PC-9 (cell line): ENCODE measurements around the gene SPTSSA. TPM values are rescaled to one million over a fixed set of nuclear protein-coding genes. Genes with fewer than 3 reads are reported as not detected.

Experiments
- BruUV-seq: library from RNA; stranded (reverse); fragments of 400-500 nt; replicated peaks from 2 replicates; lab custom pipeline; 2021; lab: Mats Ljungman, UMichigan
- CTCF ChIA-PET: fragments of 300-600 bp; sonication (Branson Sonifier 250); formaldehyde crosslinking; loops from one replicate; lab custom pipeline; 2022; ENCODE audit warnings: antibody characterized with exemption; lab: Charles Lee
- POLR2A ChIA-PET: fragments of 300-600 bp; sonication (Branson Sonifier 250); formaldehyde crosslinking; loops from one replicate; lab custom pipeline; 2022; ENCODE audit warnings: antibody characterized with exemption; ENCODE audit not compliant: unreplicated experiment; lab: Charles Lee
- DNase-seq, 2 experiments: peaks; one replicate each; pipeline versions ENCODE4 v3.0.0 to v3.0.0-alpha.2; 2015 to 2022; ENCODE audit warnings: mixed read lengths in 1 of 2
- H2AFZ ChIP-seq: fragments of 200-600 bp; sonication (generic); 2 replicates; pipeline ENCODE4 v1.8.1; 2017; ENCODE audit warnings: antibody characterized with exemption
- H3F3A ChIP-seq: fragments of 200-600 bp; sonication (generic); 2 replicates; pipeline ENCODE4 v1.8.1; 2017; ENCODE audit warnings: antibody characterized with exemption, mild to moderate bottlenecking, low read depth; ENCODE audit not compliant: insufficient read depth
- H3K27ac ChIP-seq: fragments of 200-600 bp; sonication (generic); 2 replicates; pipeline ENCODE4 v1.6.1; 2016; ENCODE audit warnings: mixed run types
- H3K27me3 ChIP-seq: fragments of 200-600 bp; sonication (generic); 2 replicates; pipeline ENCODE4 v1.6.1; 2016; ENCODE audit warnings: low read depth, mixed run types; ENCODE audit not compliant: insufficient read depth
- H3K36me3 ChIP-seq: fragments of 200-600 bp; sonication (generic); 2 replicates; pipeline ENCODE4 v1.6.1; 2016; ENCODE audit warnings: low read depth, mixed run types
- H3K4me1 ChIP-seq: fragments of 200-600 bp; sonication (generic); replicated peaks from 2 replicates; pipeline ENCODE4 v1.6.1; 2016; ENCODE audit warnings: mixed run types; ENCODE audit not compliant: insufficient read depth
- H3K4me2 ChIP-seq: fragments of 200-600 bp; sonication (generic); 2 replicates; pipeline ENCODE4 v1.6.1; 2017; ENCODE audit warnings: mixed run types
- H3K4me3 ChIP-seq: fragments of 200-600 bp; sonication (generic); 2 replicates; pipeline ENCODE4 v1.6.1; 2016; ENCODE audit warnings: mixed run types
- H3K79me2 ChIP-seq: fragments of 200-600 bp; sonication (generic); 2 replicates; pipeline ENCODE4 v1.6.1; 2017; ENCODE audit warnings: low read depth, mixed run types
- H3K9me2 ChIP-seq: fragments of 200-600 bp; sonication (generic); 2 replicates; pipeline ENCODE4 v1.8.1; 2017; ENCODE audit warnings: mild to moderate bottlenecking; ENCODE audit not compliant: insufficient read depth
- H3K9me3 ChIP-seq: fragments of 200-600 bp; sonication (generic); 2 replicates; pipeline ENCODE4 v1.8.1; 2016; ENCODE audit warnings: low read depth; ENCODE audit not compliant: insufficient read depth
- H4K20me1 ChIP-seq: fragments of 200-600 bp; sonication (generic); 2 replicates; pipeline ENCODE4 v1.8.1; 2017; ENCODE audit not compliant: insufficient read depth
- EZH2 ChIP-seq: fragments of 200-600 bp; sonication (generic); IDR thresholded peaks from 2 replicates; pipeline ENCODE4 v1.8.0; 2017; ENCODE audit warnings: antibody characterized with exemption, low read depth
- intact Hi-C: fragments of 100-400 bp; cut with micrococcal nuclease; formaldehyde crosslinking; loops from one replicate; pipeline ENCODE4 v1.10.0; 2022; ENCODE audit not compliant: unreplicated experiment
- total RNA-seq: library from RNA; stranded (reverse); gene quantifications from 2 replicates; pipeline ENCODE4 v1.2.3, GENCODE V29; 2021
- TF ChIP-seq, protein P1 (sequence below): fragments of 200-600 bp; sonication (generic); conservative IDR thresholded peaks from 2 replicates; pipeline ENCODE4 v1.6.1; 2017; ENCODE audit warnings: mixed run types, antibody characterized with exemption, mild to moderate bottlenecking, moderate library complexity

SPTSSA gene
- total RNA-seq, 1 experiment from 2014 or later = 21.6 TPM

DNA sequence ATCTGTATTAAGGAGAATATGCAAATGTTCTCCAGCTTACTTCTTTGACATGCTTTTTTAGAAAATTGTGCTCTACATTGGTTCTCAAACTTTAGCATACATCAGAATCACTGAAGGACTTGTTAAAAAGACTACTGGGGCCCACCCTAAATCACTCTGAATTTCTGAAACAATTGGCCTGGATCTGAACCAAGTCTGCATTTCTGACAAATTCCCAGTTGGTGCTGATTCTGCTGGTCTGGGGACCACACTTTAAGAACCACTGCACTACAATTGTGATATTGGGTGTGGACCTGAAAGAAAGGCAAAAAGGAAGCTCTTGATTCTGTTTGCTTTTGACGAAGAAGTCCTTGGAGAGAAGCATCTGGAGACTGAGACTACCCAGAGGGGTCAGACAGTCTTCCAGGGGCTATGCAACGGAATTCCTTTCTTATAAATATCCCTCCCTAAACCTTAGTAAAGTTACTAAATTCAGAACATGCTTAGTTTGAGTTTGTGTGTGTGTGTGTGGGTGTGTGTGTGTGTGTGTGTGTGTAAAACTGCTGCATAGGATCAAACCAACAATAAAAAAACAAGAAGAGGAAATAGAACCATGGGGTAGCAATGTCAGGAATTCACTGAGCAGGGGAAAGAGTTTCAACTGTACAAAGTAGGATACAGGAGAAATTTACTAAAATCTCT lies 40.6 kb upstream of the SPTSSA start:
- Histone ChIP-seq H3K27ac (no peak overlapping the region), H2AFZ (no peak overlapping the region), H3K9me2 (no peaks in the 10 kb centered on the region), H3K4me3 (no peak overlapping the region), H4K20me1 (no peaks in the 10 kb centered on the region), H3F3A (peaks cover 5% of the 10 kb centered on the region; the same call in 1 of the 2 replicates), H3K4me2 (no peak overlapping the region), H3K4me1 (peaks cover 10% of the 10 kb centered on the region), H3K27me3 (no peaks in the 10 kb centered on the region), H3K36me3 (no peaks in the 10 kb centered on the region), H3K79me2 (no peaks in the 10 kb centered on the region), H3K9me3 (no peaks in the 10 kb centered on the region)
- BruUV-seq = no TSS peak
- no peak for DNase-seq
- intact Hi-C loops = no loop called here
- TF ChIP-seq, protein P1, sequence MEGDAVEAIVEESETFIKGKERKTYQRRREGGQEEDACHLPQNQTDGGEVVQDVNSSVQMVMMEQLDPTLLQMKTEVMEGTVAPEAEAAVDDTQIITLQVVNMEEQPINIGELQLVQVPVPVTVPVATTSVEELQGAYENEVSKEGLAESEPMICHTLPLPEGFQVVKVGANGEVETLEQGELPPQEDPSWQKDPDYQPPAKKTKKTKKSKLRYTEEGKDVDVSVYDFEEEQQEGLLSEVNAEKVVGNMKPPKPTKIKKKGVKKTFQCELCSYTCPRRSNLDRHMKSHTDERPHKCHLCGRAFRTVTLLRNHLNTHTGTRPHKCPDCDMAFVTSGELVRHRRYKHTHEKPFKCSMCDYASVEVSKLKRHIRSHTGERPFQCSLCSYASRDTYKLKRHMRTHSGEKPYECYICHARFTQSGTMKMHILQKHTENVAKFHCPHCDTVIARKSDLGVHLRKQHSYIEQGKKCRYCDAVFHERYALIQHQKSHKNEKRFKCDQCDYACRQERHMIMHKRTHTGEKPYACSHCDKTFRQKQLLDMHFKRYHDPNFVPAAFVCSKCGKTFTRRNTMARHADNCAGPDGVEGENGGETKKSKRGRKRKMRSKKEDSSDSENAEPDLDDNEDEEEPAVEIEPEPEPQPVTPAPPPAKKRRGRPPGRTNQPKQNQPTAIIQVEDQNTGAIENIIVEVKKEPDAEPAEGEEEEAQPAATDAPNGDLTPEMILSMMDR = no peak
- TF ChIP-seq EZH2 = no peak
- CTCF ChIA-PET = no interaction called here
- POLR2A ChIA-PET = interaction anchor here (0.7 kb wide), 1 partner anchor 36 kb away, joined by 3 read pairs; no protein-coding TSS in a partner anchor

DNA sequence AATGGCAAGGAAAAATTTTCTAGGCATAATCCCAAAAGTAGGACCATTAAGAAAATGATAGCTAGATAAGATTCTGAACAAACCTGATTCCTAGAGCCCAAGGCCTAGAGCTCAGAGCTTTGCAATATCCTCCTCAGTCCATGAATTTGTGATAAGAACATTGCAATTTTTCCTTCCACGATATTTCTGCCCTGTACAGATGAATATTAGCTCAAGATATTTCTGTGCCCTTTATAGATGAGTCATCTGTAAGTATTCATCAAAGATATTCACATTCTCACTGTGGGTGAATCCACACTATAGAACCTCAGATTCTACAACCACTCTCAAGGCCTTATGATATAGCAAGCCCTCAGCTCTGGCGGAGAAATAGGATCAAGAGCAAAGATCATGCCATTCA lies 40.0 kb upstream of the SPTSSA start:
- POLR2A ChIA-PET = no interaction called here
- TF ChIP-seq EZH2 = no peak
- TF ChIP-seq, protein P1 = no peak

DNA sequence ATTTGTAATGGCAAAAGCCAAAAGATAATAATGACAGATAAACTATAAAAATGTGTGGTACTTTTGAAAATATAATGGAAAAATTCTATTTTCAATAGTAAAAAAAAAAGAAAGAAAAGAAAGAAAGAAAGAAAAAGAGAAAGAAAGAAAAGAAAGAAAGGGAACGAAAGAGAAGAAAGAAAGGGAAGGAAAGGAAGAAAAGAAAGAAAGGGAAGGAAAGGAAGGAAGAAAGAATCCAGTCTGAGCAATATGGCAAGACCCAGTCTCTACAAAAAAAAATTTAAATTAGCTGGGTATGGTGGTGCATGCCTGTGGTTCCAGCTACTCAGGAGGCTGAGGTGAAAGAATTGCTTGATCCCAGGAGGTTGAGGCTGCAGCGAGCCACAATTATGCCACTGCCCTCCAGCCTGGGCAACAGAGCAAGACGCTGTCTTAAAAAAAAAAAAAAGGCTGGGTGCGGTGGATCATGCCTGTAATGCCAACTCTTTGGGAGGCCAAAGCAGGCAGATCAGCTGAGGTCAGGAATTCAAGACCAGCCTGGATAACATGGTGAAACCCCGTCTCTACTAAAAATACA lies 39.1 kb upstream of the SPTSSA start:
- no TSS peak for BruUV-seq
- Histone ChIP-seq H3K9me3 (no peaks in the 10 kb centered on the region), H3K4me3 (no peak overlapping the region), H3F3A (peaks cover 18% of the 10 kb centered on the region), H3K79me2 (no peaks in the 10 kb centered on the region), H3K27ac (no peak overlapping the region), H2AFZ (no peak overlapping the region), H3K4me2 (no peak overlapping the region), H3K27me3 (no peaks in the 10 kb centered on the region), H3K36me3 (no peaks in the 10 kb centered on the region), H3K4me1 (peaks cover 25% of the 10 kb centered on the region), H3K9me2 (no peaks in the 10 kb centered on the region), H4K20me1 (no peaks in the 10 kb centered on the region)
- no peak for DNase-seq
- intact Hi-C loops = no loop called here
- POLR2A ChIA-PET = no interaction called here
- no peak for TF ChIP-seq EZH2
- TF ChIP-seq, protein P1 = no peak
- CTCF ChIA-PET = no interaction called here

More for the DNA sequence above, 40.0 kb upstream of the SPTSSA start:
- Histone ChIP-seq H3K9me3 (no peaks in the 10 kb centered on the region), H2AFZ (no peak overlapping the region), H3K79me2 (no peaks in the 10 kb centered on the region), H3K4me1 (peaks cover 17% of the 10 kb centered on the region), H3K4me2 (no peak overlapping the region), H3K27me3 (no peaks in the 10 kb centered on the region), H3F3A (peaks cover 12% of the 10 kb centered on the region; the same call in 1 of the 2 replicates), H4K20me1 (no peaks in the 10 kb centered on the region), H3K4me3 (no peak overlapping the region), H3K27ac (no peak overlapping the region), H3K9me2 (no peaks in the 10 kb centered on the region), H3K36me3 (no peaks in the 10 kb centered on the region)
- intact Hi-C loops = no loop called here
- CTCF ChIA-PET = no interaction called here
- BruUV-seq = no TSS peak
- no peak for DNase-seq
